GM21737 (cell line): ENCODE data around the gene TMEM254.
"Not testable (repeated sequence)": the region's sequence is repeated elsewhere in the genome, so short reads cannot be mapped to it uniquely, and the experiment has no call there.

Experiments
- ATAC-seq: cut with Tn5 transposase; IDR thresholded peaks from one replicate; pipeline ENCODE4 v1.9.1; 2021; ENCODE audit warnings: mild to moderate bottlenecking, moderate library complexity; ENCODE audit not compliant: unreplicated experiment

Gene TMEM254

GRCh38 chr10:80132299-80133139, 54.1 kb downstream of the TMEM254 start, which contains the start of gene PLAC9:
TSS of gene PLAC9 (plus strand) at chr10:80132730. CDS start at chr10:80132763, 33 bp downstream.
- ATAC-seq = no peak

DNA sequence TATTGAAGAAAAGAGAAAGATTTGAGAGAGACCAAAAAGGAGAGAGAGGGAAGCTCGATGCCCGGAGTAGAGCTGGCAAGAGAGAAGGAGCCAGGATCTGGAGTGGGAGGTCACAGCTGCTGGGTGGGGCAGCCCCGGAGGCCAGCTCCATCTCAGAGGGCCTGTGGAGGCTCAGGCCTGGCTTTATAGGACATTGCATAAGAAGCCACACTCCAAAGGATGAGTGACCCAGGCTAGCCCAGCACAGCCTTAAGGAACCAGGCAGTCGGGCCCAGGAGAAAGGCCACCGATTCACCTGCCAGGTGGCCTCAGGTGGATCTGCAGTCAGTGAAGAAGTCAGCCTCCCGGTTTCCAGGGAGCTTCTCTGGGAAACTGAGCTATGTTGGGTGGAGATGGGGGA, 54.7 kb downstream of the TMEM254 start:
- ATAC-seq = no peak

- ATAC-seq = not testable (repeated sequence)
These were observed 55.2 kb downstream of the TMEM254 start for GRCh38 chr10:80133687-80134086.

- ATAC-seq = no peak
These were observed 57.7 kb downstream of the TMEM254 start for GRCh38 chr10:80136134-80136571.

DNA sequence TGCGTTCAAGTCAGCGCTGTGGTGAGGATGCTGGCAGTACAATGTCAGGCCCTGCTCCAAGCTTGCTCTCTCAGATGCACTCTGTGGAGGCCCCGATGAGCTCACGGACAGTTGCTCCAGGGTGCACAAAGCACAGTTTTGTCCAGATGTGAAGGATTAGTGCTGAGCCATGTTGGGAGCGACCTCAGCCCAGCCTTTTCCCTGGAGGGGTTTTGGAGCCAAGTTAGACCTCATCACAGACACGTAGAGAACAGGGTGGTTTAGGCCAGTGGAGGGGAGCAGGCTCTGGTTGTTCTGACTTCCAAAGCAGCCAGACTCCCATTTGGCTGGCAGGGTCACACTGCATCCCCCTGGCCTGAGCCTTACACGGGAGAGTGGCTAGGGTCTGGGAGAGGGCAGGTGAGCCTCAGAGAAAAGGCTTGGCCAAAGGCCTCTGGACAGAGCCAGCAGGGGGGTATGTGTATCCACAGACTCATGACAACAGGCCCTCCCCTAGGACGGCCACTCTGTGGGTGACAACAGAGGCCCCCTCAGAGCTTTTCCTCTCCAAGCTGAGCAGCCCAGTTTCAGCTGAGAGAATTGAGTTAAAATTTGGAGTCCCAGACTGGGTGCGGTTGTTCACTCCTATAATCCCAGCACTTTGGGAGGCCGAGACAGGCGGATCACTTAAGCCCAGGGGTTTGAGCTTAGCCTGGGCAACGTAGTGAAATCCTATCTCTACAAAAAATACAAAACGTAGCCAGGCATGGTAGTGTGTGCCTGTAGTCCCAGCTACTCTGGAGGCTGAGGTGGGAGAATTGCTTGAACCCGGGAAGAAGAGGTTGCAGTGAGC, 58.8 kb downstream of the TMEM254 start:
- ATAC-seq = no peak

DNA sequence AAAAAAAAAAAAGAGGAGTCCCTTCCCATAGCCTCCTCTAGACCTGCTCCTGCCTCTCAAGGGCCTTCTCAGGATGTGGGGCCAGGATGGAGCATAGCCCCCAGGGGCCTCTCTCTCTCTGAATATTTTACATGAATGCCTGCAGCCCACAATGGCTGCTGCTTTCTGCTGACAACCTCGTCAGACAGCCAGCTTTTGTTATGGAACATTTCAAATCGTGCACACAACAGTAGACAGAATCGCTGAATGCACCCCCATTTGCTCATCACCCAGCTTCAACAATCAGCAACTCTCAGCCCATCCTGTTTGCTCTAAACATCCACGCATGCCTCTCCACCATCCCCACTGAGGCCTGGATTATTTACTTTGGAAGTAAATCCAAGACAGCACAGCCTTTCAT, 59.5 kb downstream of the TMEM254 start:
- ATAC-seq = no peak

DNA sequence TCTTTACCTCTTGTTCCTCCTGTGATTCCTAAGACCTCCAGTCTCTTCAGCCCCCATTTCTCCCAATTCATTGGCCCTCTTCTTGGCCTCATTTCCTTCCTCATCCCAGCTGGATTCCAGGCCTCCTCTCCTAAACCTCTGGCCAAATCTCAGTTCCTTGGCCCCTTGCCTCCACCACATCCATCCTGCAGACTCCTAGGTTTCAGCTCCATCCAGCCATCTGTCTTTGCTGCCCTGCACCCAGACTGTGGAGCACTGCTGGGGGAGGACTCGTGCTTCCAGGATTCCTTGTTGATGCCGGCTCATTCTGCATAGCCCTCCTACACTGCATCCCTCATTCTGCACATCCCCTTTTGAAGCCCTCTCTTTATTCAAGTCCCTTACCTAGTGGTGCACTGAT, 60.8 kb downstream of the TMEM254 start:
- no peak for ATAC-seq

GRCh38 chr10:80140251-80140650, 61.8 kb downstream of the TMEM254 start:
- ATAC-seq = no peak

DNA sequence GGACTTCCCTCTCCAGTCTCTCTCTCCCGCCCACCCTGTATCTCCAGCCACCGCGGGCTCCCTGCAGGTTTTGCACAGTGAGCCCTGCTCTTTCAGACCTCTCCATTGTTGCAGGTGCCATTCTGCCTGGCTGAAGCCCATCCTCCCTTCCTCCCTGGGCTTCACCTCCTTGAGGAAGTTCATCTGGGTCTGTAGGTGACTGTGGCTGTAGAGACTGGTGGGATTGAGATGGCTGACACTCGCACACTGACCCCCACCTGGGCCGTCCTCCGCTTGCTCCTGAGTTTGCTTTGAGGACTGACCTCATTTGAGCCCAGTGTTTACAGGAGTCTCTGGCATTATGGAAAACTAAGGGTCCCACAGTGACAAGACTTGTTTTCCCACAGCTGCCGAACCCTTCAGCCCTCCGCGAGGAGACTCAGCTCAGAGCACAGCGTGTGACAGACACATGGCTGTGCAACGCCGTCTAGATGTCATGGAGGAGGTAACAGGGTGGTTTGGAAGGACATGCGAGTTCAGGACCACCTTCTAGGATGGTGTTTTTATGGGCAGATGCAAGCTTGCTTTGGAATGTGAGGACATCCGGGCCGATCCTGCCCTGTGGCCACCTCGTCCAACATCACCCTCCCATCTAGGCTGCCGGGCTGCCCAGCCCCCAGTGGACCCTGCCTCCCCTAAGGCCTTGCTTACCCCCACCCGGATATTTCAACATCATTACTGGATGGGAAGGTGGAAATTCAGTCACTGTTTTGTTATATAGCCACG, 63.4 kb downstream of the TMEM254 start:
- ATAC-seq = no peak
